Neural cell (in vitro differentiated cells): ENCODE data around the gene SPSB3. TPM values are rescaled to one million over a fixed set of nuclear protein-coding genes. Genes with fewer than 3 reads are reported as not detected.

Experiments
- H2AFZ ChIP-seq: fragments of 200-600, 300-800 bp; sonication (generic), shearing (Covaris generic); 2 replicates; pipeline ENCODE4 v1.6.0; 2014; ENCODE audit warnings: low read depth, mild to moderate bottlenecking, antibody characterized with exemption, low read length, moderate library complexity
- H3F3A ChIP-seq: fragments of 200-600 bp; shearing (Covaris generic); 2 replicates; pipeline ENCODE4 v1.6.1; 2016; ENCODE audit warnings: mild to moderate bottlenecking, moderate library complexity, mixed read lengths, antibody characterized with exemption, low read length; ENCODE audit not compliant: insufficient read depth, poor library complexity, severe bottlenecking
- H3K27ac ChIP-seq: fragments of 200-600, 300-800 bp; sonication (generic), shearing (Covaris generic); 2 replicates; pipeline ENCODE4 v1.5.1; 2014; ENCODE audit warnings: mild to moderate bottlenecking, low read length, moderate library complexity
- H3K27me3 ChIP-seq: fragments of 300-800, 200-600 bp; sonication (generic), shearing (Covaris generic); 2 replicates; pipeline ENCODE4 v1.6.0; 2014; ENCODE audit warnings: mild to moderate bottlenecking, low read depth, low read length, moderate library complexity; ENCODE audit not compliant: insufficient read depth
- H3K36me3 ChIP-seq: fragments of 300-800, 200-600 bp; sonication (generic), shearing (Covaris generic); 2 replicates; pipeline ENCODE4 v1.5.1; 2014; ENCODE audit warnings: mild to moderate bottlenecking, antibody characterized with exemption, low read length, moderate library complexity; ENCODE audit not compliant: insufficient read depth
- H3K4me2 ChIP-seq: fragments of 300-800, 200-600 bp; sonication (generic), shearing (Covaris generic); 2 replicates; pipeline ENCODE4 v1.6.0; 2014; ENCODE audit warnings: mild to moderate bottlenecking, low read length
- H3K4me3 ChIP-seq: fragments of 300-800, 200-600 bp; sonication (generic), shearing (Covaris generic); 2 replicates; pipeline ENCODE4 v1.5.1; 2014; ENCODE audit warnings: mild to moderate bottlenecking, low read length, moderate library complexity
- H3K79me2 ChIP-seq: fragments of 200-600 bp; shearing (Covaris generic); replicated peaks from 2 replicates; pipeline ENCODE4 v1.6.0; 2014; ENCODE audit warnings: mild to moderate bottlenecking, low read length, moderate library complexity; ENCODE audit not compliant: insufficient read depth
- H3K9ac ChIP-seq: fragments of 300-800, 200-600 bp; sonication (generic), shearing (Covaris generic); 2 replicates; pipeline ENCODE4 v1.6.1; 2016; ENCODE audit warnings: mild to moderate bottlenecking, low read length, mixed read lengths
- H3K9me2 ChIP-seq: fragments of 200-600 bp; shearing (Covaris generic); 2 replicates; pipeline ENCODE4 v1.6.1; 2016; ENCODE audit warnings: mild to moderate bottlenecking, low read length, mixed read lengths; ENCODE audit not compliant: insufficient read depth
- H3K9me3 ChIP-seq: fragments of 200-600, 300-800 bp; sonication (generic), shearing (Covaris generic); 2 replicates; pipeline ENCODE4 v1.6.1; 2016; ENCODE audit warnings: mild to moderate bottlenecking, mixed run types, low read length, moderate library complexity, mixed read lengths
- H4K20me1 ChIP-seq: fragments of 200-600 bp; shearing (Covaris generic); 2 replicates; pipeline ENCODE4 v1.6.1; 2016; ENCODE audit warnings: mild to moderate bottlenecking, mixed run types; ENCODE audit not compliant: insufficient read depth
- CTCF ChIP-seq: fragments of 450-650 bp; IDR thresholded peaks from 2 replicates; pipeline ENCODE4 v1.5.1; 2014; ENCODE audit warnings: antibody characterized with exemption, mild to moderate bottlenecking, moderate library complexity; ENCODE audit not compliant: poor library complexity, severe bottlenecking
- EP300 ChIP-seq: fragments of 450-650 bp; conservative IDR thresholded peaks from 2 replicates; pipeline ENCODE4 v1.6.1; 2014; ENCODE audit warnings: antibody characterized with exemption, mild to moderate bottlenecking, moderate library complexity; ENCODE audit not compliant: poor library complexity, severe bottlenecking
- EZH2 ChIP-seq: fragments of 200-600, 300-800 bp; shearing (Covaris generic), sonication (generic); IDR thresholded peaks from 2 replicates; pipeline ENCODE4 v1.6.1; 2014; ENCODE audit warnings: antibody characterized with exemption, low read length, borderline replicate concordance, mild to moderate bottlenecking; ENCODE audit not compliant: insufficient read depth, poor library complexity, severe bottlenecking
- MXI1 ChIP-seq: fragments of 450-650 bp; conservative IDR thresholded peaks from 2 replicates; pipeline ENCODE4 v1.6.1; 2014; ENCODE audit warnings: antibody characterized with exemption, mild to moderate bottlenecking; ENCODE audit not compliant: poor library complexity, severe bottlenecking
- POLR2AphosphoS5 ChIP-seq: IDR thresholded peaks from 2 replicates; pipeline ENCODE4 v1.6.1; 2012
- RAD21 ChIP-seq: fragments of 450-650 bp; conservative IDR thresholded peaks from 2 replicates; pipeline ENCODE4 v1.6.1; 2014; ENCODE audit warnings: antibody characterized with exemption, mild to moderate bottlenecking, moderate library complexity
- SMC3 ChIP-seq: fragments of 450-650 bp; conservative IDR thresholded peaks from 2 replicates; pipeline ENCODE4 v1.6.1; 2014; ENCODE audit warnings: antibody characterized with exemption, mild to moderate bottlenecking, moderate library complexity; ENCODE audit not compliant: poor library complexity
- TAF1 ChIP-seq: IDR thresholded peaks from 2 replicates; pipeline ENCODE4 v1.6.1; 2012; ENCODE audit warnings: low read depth
- polyA plus RNA-seq: library from polyadenylated mRNA; depleted of rRNA; stranded (reverse); fragments of >200 nt; gene quantifications from 2 replicates; pipeline ENCODE4 v1.2.3, GENCODE V29; 2014
- TF ChIP-seq, protein P1 (sequence below): IDR thresholded peaks from 2 replicates; pipeline ENCODE4 v1.6.1; 2012; ENCODE audit warnings: borderline replicate concordance

Gene SPSB3
- polyA plus RNA-seq, 1 donor from 2014 or later, result 315 TPM

DNA sequence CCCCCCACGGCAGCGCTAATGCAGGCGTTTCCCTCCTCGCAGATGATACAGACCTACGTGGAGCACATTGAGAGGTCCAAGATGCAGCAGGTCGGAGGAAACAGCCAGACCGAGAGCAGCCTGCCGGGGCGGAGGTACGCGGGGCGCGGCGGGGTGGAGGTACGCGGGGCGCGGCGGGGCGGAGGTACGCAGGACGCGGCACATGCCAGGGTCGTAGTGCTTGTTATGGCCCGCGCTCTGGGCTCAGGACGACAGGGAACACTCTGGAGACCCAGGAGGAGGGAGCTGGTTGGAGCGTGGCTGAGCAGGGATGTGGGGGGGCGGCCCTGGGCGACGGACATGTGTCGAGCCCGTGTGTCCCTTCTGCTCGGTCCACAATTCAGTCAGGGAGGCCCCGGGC lies 52.9 kb downstream of the SPSB3 start:
- Histone ChIP-seq H3K27me3 (no peaks in the 10 kb centered on the region), H3K9me2 (no peaks in the 10 kb centered on the region), H4K20me1 (no peaks in the 10 kb centered on the region), H3K4me3 (no peak overlapping the region), H3K4me2 (no peak overlapping the region), H2AFZ (no peak overlapping the region), H3K79me2 (no peaks in the 10 kb centered on the region), H3K27ac (no peak overlapping the region), H3K9me3 (no peaks in the 10 kb centered on the region), H3K9ac (no peak overlapping the region), H3F3A (no peaks in the 10 kb centered on the region), H3K36me3 (peaks cover 5% of the 10 kb centered on the region)
- no peak for TF ChIP-seq MXI1
- TF ChIP-seq CTCF, result no peak

DNA sequence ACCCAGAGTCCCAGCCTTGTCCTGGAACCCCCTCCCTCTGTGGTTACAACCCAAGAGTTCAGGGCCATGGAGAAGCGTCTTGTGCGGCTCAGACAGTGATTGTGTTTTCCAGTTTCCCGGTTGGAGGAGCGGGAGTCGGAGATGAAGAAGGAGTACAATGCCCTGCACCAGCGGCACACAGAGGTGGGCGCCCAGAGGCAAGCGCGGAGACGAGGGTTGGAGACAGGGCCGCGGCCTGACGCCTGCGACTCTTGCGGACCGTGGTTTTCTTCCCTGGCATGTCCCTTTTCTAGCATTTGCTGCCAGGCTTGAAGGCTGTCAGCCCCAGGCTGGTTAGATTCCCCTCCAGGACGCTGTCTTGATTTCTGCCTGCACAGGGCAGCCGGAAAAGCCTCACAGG lies 53.3 kb downstream of the SPSB3 start:
- Histone ChIP-seq H2AFZ (no peak overlapping the region), H3K27ac (no peak overlapping the region), H3K9ac (no peak overlapping the region), H3K4me2 (no peak overlapping the region), H3K36me3 (peaks cover under 1% of the 10 kb centered on the region), H3K79me2 (peaks cover under 1% of the 10 kb centered on the region), H3K4me3 (no peak overlapping the region), H3F3A (no peaks in the 10 kb centered on the region), H4K20me1 (no peaks in the 10 kb centered on the region), H3K27me3 (no peaks in the 10 kb centered on the region), H3K9me2 (no peaks in the 10 kb centered on the region), H3K9me3 (no peaks in the 10 kb centered on the region)
- TF ChIP-seq EZH2 (no peak), EP300 (no peak), CTCF (no peak), SMC3 (no peak), RAD21 (no peak)

DNA sequence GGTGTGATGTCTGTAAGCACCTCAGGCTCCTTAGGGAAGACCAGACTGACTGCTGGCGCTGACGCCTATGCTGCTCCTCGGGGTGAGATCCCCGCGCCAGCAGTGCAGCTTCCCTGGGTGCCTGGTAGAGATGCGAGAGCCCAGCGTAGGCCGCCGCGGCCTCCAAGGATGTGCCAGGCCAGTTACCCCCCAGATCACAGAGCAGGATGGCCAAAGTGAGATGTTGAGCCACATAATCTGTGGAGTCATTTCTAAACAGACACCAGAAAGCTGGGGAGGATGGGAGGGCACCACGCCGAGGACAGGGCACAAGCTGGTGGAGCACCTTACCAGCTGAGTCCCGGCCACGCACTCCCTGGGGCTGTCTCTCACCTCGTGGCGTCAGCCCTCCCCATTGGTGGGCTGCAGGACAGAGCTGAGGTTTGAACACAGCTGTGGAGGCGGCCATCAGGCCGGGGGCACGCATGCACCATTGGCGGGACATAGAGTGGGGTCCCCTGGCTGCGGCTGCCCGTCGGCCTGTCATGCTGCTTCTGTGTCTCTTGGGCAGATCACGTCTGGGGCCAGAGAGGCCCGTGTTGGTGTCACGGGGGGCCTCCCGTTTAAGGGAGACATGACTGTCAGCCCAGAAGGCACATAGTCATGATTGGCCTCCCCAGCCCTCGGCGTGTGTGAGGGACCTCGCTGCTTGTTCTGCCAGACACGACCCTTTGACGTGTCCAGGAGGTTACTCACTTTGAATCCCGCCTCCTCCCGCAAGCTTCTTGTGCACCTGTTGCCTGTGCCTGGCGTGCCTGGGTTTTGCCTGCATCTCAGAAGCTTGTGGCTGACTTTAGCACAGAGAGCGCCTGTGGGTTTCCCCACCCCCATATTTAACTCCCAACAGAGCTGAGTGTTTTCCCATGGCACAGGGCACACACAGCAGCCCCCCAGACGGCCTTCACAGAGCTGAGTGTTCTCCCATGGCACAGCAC lies 54.4 kb downstream of the SPSB3 start:
- no peak overlapping the region for H3K4me2 ChIP-seq
- H3K79me2 ChIP-seq, result peaks cover 9% of the 10 kb centered on the region
- no peak for TF ChIP-seq TAF1
- TF ChIP-seq RAD21, result no peak
- no peak for TF ChIP-seq EP300
- no peak for TF ChIP-seq SMC3
- TF ChIP-seq CTCF, result no peak
- TF ChIP-seq EZH2, result no peak
- no peak for TF ChIP-seq POLR2AphosphoS5
- TF ChIP-seq MXI1, result no peak
- TF ChIP-seq, protein P1, sequence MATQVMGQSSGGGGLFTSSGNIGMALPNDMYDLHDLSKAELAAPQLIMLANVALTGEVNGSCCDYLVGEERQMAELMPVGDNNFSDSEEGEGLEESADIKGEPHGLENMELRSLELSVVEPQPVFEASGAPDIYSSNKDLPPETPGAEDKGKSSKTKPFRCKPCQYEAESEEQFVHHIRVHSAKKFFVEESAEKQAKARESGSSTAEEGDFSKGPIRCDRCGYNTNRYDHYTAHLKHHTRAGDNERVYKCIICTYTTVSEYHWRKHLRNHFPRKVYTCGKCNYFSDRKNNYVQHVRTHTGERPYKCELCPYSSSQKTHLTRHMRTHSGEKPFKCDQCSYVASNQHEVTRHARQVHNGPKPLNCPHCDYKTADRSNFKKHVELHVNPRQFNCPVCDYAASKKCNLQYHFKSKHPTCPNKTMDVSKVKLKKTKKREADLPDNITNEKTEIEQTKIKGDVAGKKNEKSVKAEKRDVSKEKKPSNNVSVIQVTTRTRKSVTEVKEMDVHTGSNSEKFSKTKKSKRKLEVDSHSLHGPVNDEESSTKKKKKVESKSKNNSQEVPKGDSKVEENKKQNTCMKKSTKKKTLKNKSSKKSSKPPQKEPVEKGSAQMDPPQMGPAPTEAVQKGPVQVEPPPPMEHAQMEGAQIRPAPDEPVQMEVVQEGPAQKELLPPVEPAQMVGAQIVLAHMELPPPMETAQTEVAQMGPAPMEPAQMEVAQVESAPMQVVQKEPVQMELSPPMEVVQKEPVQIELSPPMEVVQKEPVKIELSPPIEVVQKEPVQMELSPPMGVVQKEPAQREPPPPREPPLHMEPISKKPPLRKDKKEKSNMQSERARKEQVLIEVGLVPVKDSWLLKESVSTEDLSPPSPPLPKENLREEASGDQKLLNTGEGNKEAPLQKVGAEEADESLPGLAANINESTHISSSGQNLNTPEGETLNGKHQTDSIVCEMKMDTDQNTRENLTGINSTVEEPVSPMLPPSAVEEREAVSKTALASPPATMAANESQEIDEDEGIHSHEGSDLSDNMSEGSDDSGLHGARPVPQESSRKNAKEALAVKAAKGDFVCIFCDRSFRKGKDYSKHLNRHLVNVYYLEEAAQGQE, result no peak
- H3K27me3 ChIP-seq, result no peaks in the 10 kb centered on the region
- no peak overlapping the region for H3K27ac ChIP-seq
- no peaks in the 10 kb centered on the region for H3K9me3 ChIP-seq
- H3K9me2 ChIP-seq, result no peaks in the 10 kb centered on the region
- H3K4me3 ChIP-seq, result no peak overlapping the region
- H4K20me1 ChIP-seq, result no peaks in the 10 kb centered on the region
- H3F3A ChIP-seq, result no peaks in the 10 kb centered on the region
- H2AFZ ChIP-seq, result no peak overlapping the region
- H3K36me3 ChIP-seq, result no peaks in the 10 kb centered on the region
- no peak overlapping the region for H3K9ac ChIP-seq
